Natural killer cell treated with Interleukin-12 subunit alpha and Interleukin-12 subunit beta and Interleukin-15 and Interleukin-18, amount 100 ng/mL, for 72 hours (primary cell): Measurements from ENCODE around the gene CIZ1. TPM values are rescaled to one million over a fixed set of nuclear protein-coding genes. Genes with fewer than 3 reads are reported as not detected.

Experiments used
- ATAC-seq, 2 donors: fragments of 150-1000 bp; cut with Tn5 transposase in 1 of 2; sonication (Bioruptor Pico), chemical (Tn5 transposase) in 1 of 2; 2 replicates each; pipeline ENCODE4 v1.10.0; 2021
- DNase-seq: peaks from one replicate; pipeline ENCODE4 v3.0.0; 2022; ENCODE audit warnings: low spot score
- H3K27ac Mint-ChIP-seq, 2 donors: 1 replicate in 1 of 2; 2 replicates in 1 of 2; pipeline ENCODE4 v1.8.0; 2022; ENCODE audit warnings: mixed read lengths in 2 of 2, mild to moderate bottlenecking in 1 of 2, moderate library complexity in 1 of 2
- H3K27me3 Mint-ChIP-seq, 2 donors: 1 replicate in 1 of 2; 2 replicates in 1 of 2; pipeline ENCODE4 v1.8.0; 2022; ENCODE audit warnings: mixed read lengths in 2 of 2
- H3K36me3 Mint-ChIP-seq: one replicate; pipeline ENCODE4 v1.8.0; 2022; ENCODE audit warnings: mixed read lengths
- H3K4me1 Mint-ChIP-seq, 2 donors: 1 replicate in 1 of 2; 2 replicates in 1 of 2; pipeline ENCODE4 v1.8.0; 2022; ENCODE audit warnings: low read depth in 2 of 2, mixed read lengths in 2 of 2, mild to moderate bottlenecking in 1 of 2
- H3K4me3 Mint-ChIP-seq: one replicate; pipeline ENCODE4 v1.8.0; 2022; ENCODE audit warnings: mixed read lengths
- H3K9me3 Mint-ChIP-seq: 2 replicates; pipeline ENCODE4 v1.8.0; 2022; ENCODE audit warnings: mixed read lengths
- total RNA-seq, 2 donors: library from RNA; stranded (reverse); gene quantifications; one replicate each; pipeline ENCODE4 v1.2.3, GENCODE V29; 2022

CIZ1 gene
- total RNA-seq, 2 donors from 2014 or later: 114 to 135 TPM

DNA sequence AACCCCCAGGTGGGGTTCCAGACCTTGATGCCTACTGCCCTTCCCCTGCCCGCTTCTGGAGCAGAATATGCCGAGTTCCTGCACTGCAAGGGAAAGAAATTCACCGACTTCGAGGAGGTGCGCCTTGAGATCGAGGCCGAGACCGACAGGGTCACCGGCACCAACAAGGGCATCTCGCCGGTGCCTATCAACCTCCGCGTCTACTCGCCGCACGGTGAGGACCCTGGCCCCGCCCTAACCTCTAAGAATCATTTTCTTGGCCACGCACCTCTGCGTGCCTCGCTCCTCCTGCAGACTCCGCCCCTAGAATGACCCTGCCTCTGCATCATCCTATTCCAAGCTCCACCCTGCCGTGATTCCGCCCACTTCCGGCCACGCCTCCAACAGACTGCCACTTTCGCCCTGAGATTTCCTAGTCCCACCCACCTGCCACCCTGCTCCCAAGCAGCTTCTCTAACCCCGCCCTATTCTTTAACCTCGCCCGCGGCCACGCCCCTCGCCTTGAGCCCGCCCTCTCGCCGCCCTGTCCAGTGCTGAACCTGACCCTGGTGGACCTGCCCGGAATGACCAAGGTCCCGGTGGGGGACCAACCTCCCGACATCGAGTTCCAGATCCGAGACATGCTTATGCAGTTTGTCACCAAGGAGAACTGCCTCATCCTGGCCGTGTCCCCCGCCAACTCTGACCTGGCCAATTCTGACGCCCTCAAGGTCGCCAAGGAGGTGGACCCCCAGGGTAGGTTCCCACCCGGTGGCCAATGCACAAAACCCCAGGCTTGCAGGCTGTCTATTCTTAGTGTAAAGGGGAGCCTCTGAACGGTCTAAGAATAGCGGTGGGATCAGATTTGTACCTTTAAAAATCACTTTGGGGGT, 27.4 kb upstream of the CIZ1 start:
- DNase-seq (peak; percentile 91), ATAC-seq (peak; percentile 94 to 97)
- H3K27ac Mint-ChIP-seq: peak overlapping the region in 1 of 2 donors; percentile 83
- H3K4me3 Mint-ChIP-seq: peak overlapping the region; percentile 86
- no peaks in the 10 kb centered on the region for H3K27me3 Mint-ChIP-seq
- H3K36me3 Mint-ChIP-seq: no peaks in the 10 kb centered on the region
- peaks cover 9 to 11% of the 10 kb centered on the region in 2 donors for H3K4me1 Mint-ChIP-seq
- H3K9me3 Mint-ChIP-seq: no peaks in the 10 kb centered on the region

DNA sequence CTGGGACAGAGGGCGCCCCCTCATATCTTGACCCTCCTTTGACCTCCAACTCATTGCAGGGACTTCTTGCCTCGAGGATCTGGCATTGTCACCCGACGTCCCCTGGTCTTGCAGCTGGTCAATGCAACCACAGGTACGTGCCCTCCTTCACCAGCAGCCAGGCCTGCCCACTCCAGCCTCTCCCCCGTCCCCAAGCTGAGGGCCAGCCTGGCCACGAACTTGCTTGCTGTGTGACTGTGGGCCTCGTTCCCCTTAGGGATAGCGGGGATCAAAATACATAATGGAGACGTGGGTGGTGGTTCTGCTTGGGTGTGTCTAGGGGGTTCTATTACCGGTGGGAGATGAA, 26.8 kb upstream of the CIZ1 start:
- Mint-ChIP-seq H3K36me3 (no peaks in the 10 kb centered on the region), H3K4me1 (peaks cover 9 to 11% of the 10 kb centered on the region in 2 donors), H3K27me3 (no peaks in the 10 kb centered on the region), H3K9me3 (no peaks in the 10 kb centered on the region), H3K4me3 (peak overlapping the region; percentile 86), H3K27ac (peak overlapping the region in 1 of 2 donors; percentile 83)
- DNase-seq: no peak
- ATAC-seq: no peak

DNA sequence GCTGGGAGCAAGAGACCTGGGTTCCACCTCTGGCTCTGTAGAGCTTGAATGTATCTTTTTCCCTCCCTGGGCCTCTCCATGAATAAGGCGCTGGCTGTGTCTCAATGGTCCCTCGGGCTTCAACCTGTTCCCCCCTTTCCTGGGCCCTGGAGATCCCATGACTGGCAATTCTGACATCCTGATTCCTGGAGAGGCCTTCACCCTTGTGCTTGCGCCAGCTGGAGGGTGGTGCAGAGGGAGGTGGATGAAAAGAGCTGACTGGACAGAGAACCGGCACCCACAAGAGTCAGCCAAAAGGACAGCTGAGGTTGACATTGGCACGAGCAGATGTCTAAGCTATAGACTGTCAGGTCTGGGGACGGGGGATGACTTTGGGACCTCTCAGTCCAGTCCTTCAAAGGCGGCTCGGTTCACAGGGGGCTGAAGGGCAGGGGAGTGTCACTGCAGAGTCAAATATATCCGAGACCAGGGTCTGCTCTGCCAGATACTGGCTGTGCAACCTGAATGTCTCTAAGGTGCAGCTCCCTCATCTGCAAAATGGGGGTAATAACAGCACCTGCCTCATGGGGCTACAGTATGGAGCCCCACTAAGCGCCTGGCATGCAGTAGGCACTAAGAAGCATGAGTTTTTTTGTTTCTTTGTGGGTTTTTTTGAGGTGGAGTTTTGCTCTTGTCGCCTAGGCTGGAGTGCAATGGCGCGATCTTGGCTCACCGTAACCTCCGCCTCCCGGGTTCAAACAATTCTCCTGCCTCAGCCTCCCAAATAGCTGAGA, 25.6 kb upstream of the CIZ1 start:
- Mint-ChIP-seq H3K36me3 (no peaks in the 10 kb centered on the region), H3K27me3 (peaks cover 0 to 6% of the 10 kb centered on the region in 2 donors), H3K9me3 (no peaks in the 10 kb centered on the region), H3K4me3 (no peak overlapping the region), H3K27ac (no peak overlapping the region), H3K4me1 (peaks cover 9 to 11% of the 10 kb centered on the region in 2 donors)
- ATAC-seq (no peak), DNase-seq (no peak)

GRCh38 chr9:128215491-128216409, 24.4 kb upstream of the CIZ1 start:
- Mint-ChIP-seq H3K4me3 (no peak overlapping the region), H3K27me3 (peaks cover 7% of the 10 kb centered on the region in 2 donors), H3K9me3 (no peaks in the 10 kb centered on the region), H3K4me1 (peaks cover 9 to 11% of the 10 kb centered on the region in 2 donors), H3K27ac (no peak overlapping the region), H3K36me3 (no peaks in the 10 kb centered on the region)
- no peak for DNase-seq
- ATAC-seq: no peak

DNA sequence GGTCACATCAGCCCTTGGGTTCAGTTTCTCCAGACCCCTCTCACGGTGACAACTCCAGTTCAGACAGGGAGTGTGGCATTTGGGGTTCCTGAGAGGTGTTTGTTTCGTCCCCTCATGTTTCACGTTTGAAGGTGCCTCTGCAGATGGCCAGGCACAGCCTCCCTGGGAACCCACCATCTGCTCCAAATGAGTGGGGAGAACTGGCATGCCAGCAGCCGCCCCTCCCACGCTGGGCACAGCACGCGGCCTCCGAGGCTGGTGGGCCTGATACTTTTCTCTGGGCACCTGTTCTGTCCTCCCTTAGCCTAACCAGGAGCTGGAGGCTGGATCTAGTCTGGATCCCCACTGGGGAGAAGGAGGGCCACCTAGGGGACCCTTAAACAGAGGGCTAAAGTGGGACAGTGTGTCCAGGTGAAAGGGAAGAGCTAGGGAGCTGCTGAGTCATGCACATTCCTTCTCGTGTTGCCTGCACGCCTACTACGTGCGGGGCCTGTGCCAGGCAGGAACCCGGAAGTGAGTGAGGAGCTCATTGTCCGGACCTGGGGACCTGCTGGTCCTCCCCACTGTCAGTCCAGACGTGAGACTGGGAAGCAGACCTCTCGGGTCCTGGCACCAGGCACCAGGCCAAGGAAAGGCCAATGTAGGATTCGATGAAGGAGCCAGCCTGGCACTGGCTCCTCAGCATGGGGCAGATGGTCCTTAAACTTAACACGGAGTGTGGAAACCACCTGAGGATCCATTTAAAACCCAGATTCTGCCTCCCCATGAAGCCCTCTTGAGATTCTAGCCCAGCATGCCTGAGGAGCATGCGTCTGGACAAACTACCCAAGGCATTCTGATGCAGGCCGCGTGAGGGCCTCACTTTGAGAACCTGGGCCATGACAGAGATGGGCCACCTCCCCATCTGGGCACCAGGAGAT, 23.5 kb upstream of the CIZ1 start:
- Mint-ChIP-seq H3K4me3 (no peak overlapping the region), H3K9me3 (no peaks in the 10 kb centered on the region), H3K27me3 (peaks cover 7% of the 10 kb centered on the region in 2 donors), H3K27ac (no peak overlapping the region), H3K36me3 (no peaks in the 10 kb centered on the region), H3K4me1 (peaks cover 9 to 11% of the 10 kb centered on the region in 2 donors)
- ATAC-seq (no peak), DNase-seq (no peak)

DNA sequence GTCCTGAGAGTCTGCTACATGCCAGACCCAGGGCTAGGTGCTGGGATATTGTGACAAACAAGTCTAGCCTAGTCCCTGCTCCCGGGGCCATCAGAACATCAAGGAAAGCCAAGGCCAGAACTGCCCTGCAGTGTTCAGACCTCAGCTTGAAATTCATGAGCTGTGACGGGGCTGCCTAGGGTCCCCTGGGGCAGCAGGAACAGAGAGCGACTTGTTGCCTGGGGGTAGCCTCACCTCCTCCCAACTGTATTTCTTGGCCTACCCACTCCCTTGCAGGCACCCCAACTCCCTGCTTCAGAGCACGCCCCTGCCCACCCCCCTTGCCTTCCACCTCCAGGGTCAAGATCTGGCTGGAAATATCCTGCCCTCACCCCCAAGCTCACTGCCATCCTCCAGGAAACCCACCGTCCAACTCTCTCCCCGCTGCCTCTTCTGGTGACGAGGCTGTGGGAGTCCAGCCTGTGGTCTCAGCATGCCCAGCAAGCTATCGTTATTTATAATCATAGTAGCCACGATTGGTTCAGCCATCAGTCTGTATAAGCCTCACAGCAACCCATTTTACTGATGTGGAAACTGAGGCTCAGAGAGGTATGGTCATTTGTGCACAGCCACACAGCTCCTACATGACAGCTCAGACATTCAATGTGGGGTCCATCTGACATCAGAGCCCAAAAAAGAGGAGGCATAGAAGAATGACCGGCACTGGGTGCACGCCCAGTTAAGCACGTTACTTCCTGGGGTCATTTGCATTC, 22.6 kb upstream of the CIZ1 start:
- DNase-seq: no peak
- Mint-ChIP-seq H3K27ac (no peak overlapping the region), H3K4me1 (peaks cover 9% of the 10 kb centered on the region in 2 donors), H3K36me3 (no peaks in the 10 kb centered on the region), H3K9me3 (no peaks in the 10 kb centered on the region), H3K27me3 (peaks cover 7% of the 10 kb centered on the region in 2 donors), H3K4me3 (no peak overlapping the region)
- ATAC-seq: no peak

DNA sequence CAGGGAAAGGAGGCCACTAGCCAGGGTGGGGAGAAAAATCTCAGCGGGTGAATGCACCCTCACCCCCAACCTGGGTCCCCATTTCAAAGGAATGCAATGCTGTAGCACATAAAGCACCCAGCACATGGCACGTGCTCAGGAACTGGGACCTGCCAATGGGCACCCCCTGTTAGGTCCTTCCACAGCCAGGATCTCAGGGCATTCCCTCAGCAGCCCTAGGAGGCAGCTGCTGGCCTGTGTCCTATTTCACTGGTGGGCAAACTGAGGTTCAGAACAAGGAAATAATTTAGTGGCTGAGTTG, 20.6 kb upstream of the CIZ1 start:
- H3K36me3 Mint-ChIP-seq: no peaks in the 10 kb centered on the region
- no peaks in the 10 kb centered on the region for H3K4me1 Mint-ChIP-seq
- no peak overlapping the region for H3K27ac Mint-ChIP-seq
- H3K27me3 Mint-ChIP-seq: peaks cover 10 to 13% of the 10 kb centered on the region in 2 donors
- DNase-seq (no peak), ATAC-seq (no peak)
- H3K9me3 Mint-ChIP-seq: no peaks in the 10 kb centered on the region
- H3K4me3 Mint-ChIP-seq: no peak overlapping the region

DNA sequence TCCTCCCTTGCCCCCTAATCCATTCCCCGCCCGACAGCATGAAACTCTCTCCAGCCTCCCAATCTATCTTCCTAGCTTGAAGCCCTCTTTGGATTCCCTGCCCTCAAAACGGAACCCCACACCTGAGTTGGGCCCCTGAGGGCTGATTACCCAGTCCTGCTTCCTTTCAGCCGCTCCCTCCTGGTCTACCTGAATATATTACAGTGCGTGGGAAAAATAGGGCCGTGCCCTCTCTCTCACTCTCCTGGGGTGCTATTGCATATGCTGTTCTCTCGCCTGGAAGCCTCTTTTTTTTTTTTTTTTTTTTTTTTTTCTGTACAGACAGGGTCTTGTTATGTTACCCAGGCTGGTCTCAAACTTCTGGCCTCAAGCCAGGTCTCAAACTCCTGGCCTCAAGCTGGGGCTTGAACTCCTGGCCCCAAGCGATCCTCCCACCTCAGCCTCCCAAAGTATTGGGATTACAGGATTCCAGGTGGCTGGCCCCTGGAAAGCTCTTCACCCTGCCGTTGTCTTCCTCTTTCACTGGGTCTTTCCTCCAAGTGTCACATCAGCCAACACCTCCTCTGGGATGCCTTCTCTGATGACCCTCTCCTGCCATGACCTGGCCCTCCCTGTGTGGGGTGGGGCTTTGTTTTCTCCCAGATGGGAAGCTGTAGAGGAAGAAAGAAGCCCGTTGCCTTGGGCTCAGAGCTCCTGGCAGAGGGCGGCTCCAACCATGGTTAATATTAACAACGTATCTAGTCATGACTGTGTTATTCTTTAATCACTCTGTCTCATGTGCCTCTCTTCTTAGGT, 20.0 kb upstream of the CIZ1 start:
- Mint-ChIP-seq H3K27me3 (peaks cover 16 to 19% of the 10 kb centered on the region in 2 donors), H3K36me3 (no peaks in the 10 kb centered on the region), H3K27ac (no peak overlapping the region), H3K4me3 (no peak overlapping the region), H3K9me3 (no peaks in the 10 kb centered on the region), H3K4me1 (no peaks in the 10 kb centered on the region)
- DNase-seq: no peak
- ATAC-seq: no peak

GRCh38 chr9:128208946-128209669, 17.7 kb upstream of the CIZ1 start:
- DNase-seq (no peak), ATAC-seq (no peak)
- H3K27ac Mint-ChIP-seq: no peak overlapping the region
- peaks cover 20 to 26% of the 10 kb centered on the region in 2 donors for H3K27me3 Mint-ChIP-seq
- H3K4me3 Mint-ChIP-seq: no peak overlapping the region
- no peaks in the 10 kb centered on the region for H3K36me3 Mint-ChIP-seq
- no peaks in the 10 kb centered on the region for H3K9me3 Mint-ChIP-seq
- H3K4me1 Mint-ChIP-seq: peaks cover 0 to 3% of the 10 kb centered on the region in 2 donors

DNA sequence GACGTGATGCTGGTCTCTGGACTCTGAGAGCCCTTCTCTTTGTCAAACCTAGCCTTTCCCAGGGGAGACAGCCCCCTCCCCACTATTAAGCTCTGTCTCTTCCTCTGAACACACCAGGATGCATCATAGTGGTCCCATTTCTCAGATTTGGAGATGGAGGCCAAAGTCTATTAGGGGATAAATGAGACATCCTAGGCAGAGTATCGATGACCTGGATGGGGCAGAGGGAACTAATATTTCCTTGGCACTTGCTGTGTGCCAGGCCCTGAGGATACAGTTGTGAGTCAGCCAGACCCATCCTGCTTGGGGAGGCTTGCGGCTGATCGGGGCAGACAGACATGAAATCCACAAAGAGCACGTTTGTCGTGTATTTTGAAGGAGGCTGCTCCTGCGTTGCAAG, 17.0 kb upstream of the CIZ1 start:
- Mint-ChIP-seq H3K36me3 (no peaks in the 10 kb centered on the region), H3K27me3 (peaks cover 20 to 26% of the 10 kb centered on the region in 2 donors), H3K27ac (no peak overlapping the region), H3K4me1 (peaks cover 0 to 3% of the 10 kb centered on the region in 2 donors), H3K9me3 (no peaks in the 10 kb centered on the region), H3K4me3 (no peak overlapping the region)
- DNase-seq (no peak), ATAC-seq (no peak)
